Caco-2 (cell line): ENCODE data around the gene GRB10. TPM values are rescaled to one million over a fixed set of nuclear protein-coding genes. Genes with fewer than 3 reads are reported as not detected.

ENCODE experiments used
- BruUV-seq: library from RNA; stranded (reverse); fragments of 400-500 nt; replicated peaks from 2 replicates; lab custom pipeline; 2021; lab: Mats Ljungman, UMichigan
- CTCF ChIA-PET: fragments of 300-600 bp; sonication (Branson Sonifier 250); formaldehyde crosslinking; loops from one replicate; lab custom pipeline; 2022; ENCODE audit warnings: antibody characterized with exemption; lab: Charles Lee
- POLR2A ChIA-PET: fragments of 300-600 bp; sonication (Branson Sonifier 250); formaldehyde crosslinking; loops from one replicate; lab custom pipeline; 2022; ENCODE audit warnings: antibody characterized with exemption; lab: Charles Lee
- DNase-seq, 2 experiments: peaks; one replicate each; pipeline versions ENCODE4 v3.0.0 to v3.0.0-alpha.2; 2020 to 2022
- H3K27me3 ChIP-seq: replicated peaks from 2 replicates; pipeline ENCODE4 v1.6.0; 2011; ENCODE audit warnings: low read length; ENCODE audit not compliant: control insufficient read depth, insufficient read depth
- H3K36me3 ChIP-seq: 2 replicates; pipeline ENCODE4 v1.5.1; 2011; ENCODE audit warnings: low read length; ENCODE audit not compliant: control insufficient read depth, insufficient read depth
- H3K4me1 ChIP-seq: fragments of 250-450 bp; sonication (Bioruptor Pico); 2 replicates; pipeline ENCODE4 v1.5.1; 2020; ENCODE audit warnings: mild to moderate bottlenecking
- H3K4me3 ChIP-seq: 2 replicates; pipeline ENCODE4 v1.5.1; 2011; ENCODE audit warnings: low read depth, mild to moderate bottlenecking, control low read depth, low read length
- H3K9me3 ChIP-seq: fragments of 250-450 bp; sonication (Bioruptor Pico); 2 replicates; pipeline ENCODE4 v1.5.1; 2020; ENCODE audit warnings: mild to moderate bottlenecking, moderate library complexity
- H3K27ac Mint-ChIP-seq: one replicate; pipeline ENCODE4 v1.8.0; 2022; ENCODE audit warnings: mixed read lengths; ENCODE audit not compliant: unreplicated experiment
- H3K27me3 Mint-ChIP-seq: one replicate; pipeline ENCODE4 v1.8.0; 2022; ENCODE audit warnings: mixed read lengths; ENCODE audit not compliant: insufficient read depth, unreplicated experiment
- H3K36me3 Mint-ChIP-seq: one replicate; pipeline ENCODE4 v1.8.0; 2022; ENCODE audit warnings: mild to moderate bottlenecking, mixed read lengths; ENCODE audit not compliant: insufficient read depth, unreplicated experiment
- H3K4me1 Mint-ChIP-seq: one replicate; pipeline ENCODE4 v1.8.0; 2022; ENCODE audit warnings: low read depth, mixed read lengths; ENCODE audit not compliant: unreplicated experiment
- H3K4me3 Mint-ChIP-seq: one replicate; pipeline ENCODE4 v1.8.0; 2022; ENCODE audit warnings: mild to moderate bottlenecking, moderate library complexity, mixed read lengths; ENCODE audit not compliant: unreplicated experiment
- H3K9me3 Mint-ChIP-seq: one replicate; pipeline ENCODE4 v1.8.0; 2022; ENCODE audit warnings: mixed read lengths; ENCODE audit not compliant: unreplicated experiment
- intact Hi-C: fragments of 100-400 bp; cut with micrococcal nuclease; formaldehyde crosslinking; loops from one replicate; pipeline ENCODE4 v1.10.0; 2022; ENCODE audit not compliant: unreplicated experiment
- total RNA-seq: library from RNA; stranded (reverse); gene quantifications from 2 replicates; pipeline ENCODE4 v1.2.3, GENCODE V29; 2022
- TF ChIP-seq, protein P1 (sequence below), 2 experiments: fragments of 200-600 bp in 1 of 2; IDR thresholded peaks; 1 replicate in 1 of 2; 2 replicates in 1 of 2; pipeline versions ENCODE4 v1.5.1 to v1.8.0; 2011 to 2022; ENCODE audit warnings: antibody characterized with exemption in 1 of 2, control low read depth in 1 of 2, inconsistent platforms in 1 of 2, low read depth in 1 of 2, low read length in 1 of 2, mild to moderate bottlenecking in 1 of 2, moderate library complexity in 1 of 2; ENCODE audit not compliant: insufficient read depth in 1 of 2, severe bottlenecking in 1 of 2, unreplicated experiment in 1 of 2

The GRB10 gene
- total RNA-seq, 1 experiment from 2014 or later, result 79.3 TPM

- CTCF ChIA-PET, result no interaction called here
- intact Hi-C loops, result no loop called here
- peaks cover 16% of the 10 kb centered on the region for H3K4me1 Mint-ChIP-seq
Observed at GRCh38 chr7:50620433-50620832, 162.3 kb downstream of the GRB10 start.

DNA sequence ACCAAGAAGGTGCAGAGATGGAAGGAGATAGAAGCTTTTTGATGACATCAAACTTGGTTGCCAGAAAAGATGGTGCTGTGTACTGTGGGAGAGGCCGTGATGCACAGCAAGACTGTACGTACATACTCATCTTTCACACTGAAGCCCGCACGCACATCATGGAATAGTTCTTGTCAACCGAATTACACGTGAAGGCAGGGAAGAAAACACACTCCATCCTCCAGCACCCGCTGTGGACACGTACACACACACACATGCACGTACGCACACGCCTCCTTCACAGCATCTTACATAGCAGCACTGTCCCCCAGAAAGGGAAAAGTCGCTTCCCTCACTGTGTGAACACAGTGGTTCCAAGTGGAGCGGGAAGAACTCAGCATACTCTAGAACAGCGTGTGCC, 163.0 kb downstream of the GRB10 start:
- ChIA-PET POLR2A (no interaction called here), CTCF (no interaction called here)
- H3K27me3 ChIP-seq, result no peaks in the 10 kb centered on the region
- Mint-ChIP-seq H3K9me3 (no peaks in the 10 kb centered on the region), H3K36me3 (peaks cover 33% of the 10 kb centered on the region), H3K27me3 (no peaks in the 10 kb centered on the region), H3K4me1 (peaks cover 23% of the 10 kb centered on the region), H3K27ac (no peak overlapping the region), H3K4me3 (no peak overlapping the region)
- peaks cover 1% of the 10 kb centered on the region; the same call in 1 of the 2 replicates for H3K36me3 ChIP-seq
- peaks cover 9% of the 10 kb centered on the region for H3K4me1 ChIP-seq
- H3K9me3 ChIP-seq, result no peaks in the 10 kb centered on the region
- TF ChIP-seq, protein P1, sequence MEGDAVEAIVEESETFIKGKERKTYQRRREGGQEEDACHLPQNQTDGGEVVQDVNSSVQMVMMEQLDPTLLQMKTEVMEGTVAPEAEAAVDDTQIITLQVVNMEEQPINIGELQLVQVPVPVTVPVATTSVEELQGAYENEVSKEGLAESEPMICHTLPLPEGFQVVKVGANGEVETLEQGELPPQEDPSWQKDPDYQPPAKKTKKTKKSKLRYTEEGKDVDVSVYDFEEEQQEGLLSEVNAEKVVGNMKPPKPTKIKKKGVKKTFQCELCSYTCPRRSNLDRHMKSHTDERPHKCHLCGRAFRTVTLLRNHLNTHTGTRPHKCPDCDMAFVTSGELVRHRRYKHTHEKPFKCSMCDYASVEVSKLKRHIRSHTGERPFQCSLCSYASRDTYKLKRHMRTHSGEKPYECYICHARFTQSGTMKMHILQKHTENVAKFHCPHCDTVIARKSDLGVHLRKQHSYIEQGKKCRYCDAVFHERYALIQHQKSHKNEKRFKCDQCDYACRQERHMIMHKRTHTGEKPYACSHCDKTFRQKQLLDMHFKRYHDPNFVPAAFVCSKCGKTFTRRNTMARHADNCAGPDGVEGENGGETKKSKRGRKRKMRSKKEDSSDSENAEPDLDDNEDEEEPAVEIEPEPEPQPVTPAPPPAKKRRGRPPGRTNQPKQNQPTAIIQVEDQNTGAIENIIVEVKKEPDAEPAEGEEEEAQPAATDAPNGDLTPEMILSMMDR (IDR thresholded peaks at IDR 0.05; ENCODE audit: insufficient read depth in 1 of 2, low read depth in 1 of 2, low read length in 1 of 2, severe bottlenecking in 1 of 2, unreplicated experiment in 1 of 2), result no peak
- no peak for DNase-seq
- BruUV-seq, result no TSS peak
- intact Hi-C loops, result no loop called here
- H3K4me3 ChIP-seq, result no peak overlapping the region

More at GRCh38 chr7:50620433-50620832, 162.3 kb downstream of the GRB10 start:
- peaks cover 2% of the 10 kb centered on the region for H3K4me1 ChIP-seq
- no TSS peak for BruUV-seq
- Mint-ChIP-seq H3K27ac (no peak overlapping the region), H3K9me3 (no peaks in the 10 kb centered on the region), H3K36me3 (peaks cover 30% of the 10 kb centered on the region), H3K27me3 (no peaks in the 10 kb centered on the region), H3K4me3 (no peak overlapping the region)
- no peaks in the 10 kb centered on the region for H3K27me3 ChIP-seq
- H3K4me3 ChIP-seq, result no peak overlapping the region
- TF ChIP-seq, protein P1 (IDR thresholded peaks at IDR 0.05; ENCODE audit: insufficient read depth in 1 of 2, low read depth in 1 of 2, low read length in 1 of 2, severe bottlenecking in 1 of 2, unreplicated experiment in 1 of 2), result no peak
- POLR2A ChIA-PET, result no interaction called here
- DNase-seq, result no peak
- no peaks in the 10 kb centered on the region for H3K9me3 ChIP-seq
- peaks cover 1% of the 10 kb centered on the region; the same call in 1 of the 2 replicates for H3K36me3 ChIP-seq

DNA sequence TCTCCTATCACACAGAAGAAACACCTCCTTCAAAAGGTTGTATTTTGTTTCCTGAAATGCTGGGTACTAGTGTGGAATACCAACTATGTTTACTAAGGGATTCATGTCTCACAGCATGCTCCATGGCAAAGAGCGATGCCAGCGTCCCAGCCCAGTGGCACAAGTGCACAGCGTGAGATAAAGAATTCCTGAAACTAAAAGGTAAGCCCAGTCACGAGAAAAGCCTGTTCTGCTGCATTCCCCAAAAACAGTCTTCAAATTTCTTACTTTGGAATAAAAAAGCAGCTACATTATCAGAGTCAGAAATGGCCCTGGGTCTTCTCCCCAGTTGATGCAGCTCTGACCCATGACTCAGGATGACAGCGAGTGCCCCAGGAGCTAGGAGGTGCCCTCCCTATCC, 164.4 kb downstream of the GRB10 start:
- CTCF ChIA-PET, result interaction anchor here (0.6 kb wide), 1 partner anchor 61 kb away, joined by 3 read pairs; no protein-coding TSS in a partner anchor
- intact Hi-C loops, result no loop called here
- H3K27ac Mint-ChIP-seq, result no peak overlapping the region

More for the DNA sequence above, 164.4 kb downstream of the GRB10 start:
- Mint-ChIP-seq H3K36me3 (peaks cover 34% of the 10 kb centered on the region), H3K4me1 (peaks cover 26% of the 10 kb centered on the region), H3K9me3 (no peaks in the 10 kb centered on the region), H3K4me3 (no peak overlapping the region), H3K27me3 (no peaks in the 10 kb centered on the region)
- Histone ChIP-seq H3K27me3 (no peaks in the 10 kb centered on the region), H3K4me1 (peaks cover 9% of the 10 kb centered on the region), H3K9me3 (no peaks in the 10 kb centered on the region), H3K36me3 (peaks cover 3% of the 10 kb centered on the region; the same call in 1 of the 2 replicates), H3K4me3 (no peak overlapping the region)
- POLR2A ChIA-PET, result no interaction called here
- TF ChIP-seq, protein P1 (IDR thresholded peaks at IDR 0.05; ENCODE audit: insufficient read depth in 1 of 2, low read depth in 1 of 2, low read length in 1 of 2, severe bottlenecking in 1 of 2, unreplicated experiment in 1 of 2), result no peak
- no peak for DNase-seq
- BruUV-seq, result no TSS peak
